PC-9 (cell line): Measurements from ENCODE around the gene ABHD17A.

Experiments
- EZH2 ChIP-seq: fragments of 200-600 bp; sonication (generic); IDR thresholded peaks from 2 replicates; pipeline ENCODE4 v1.8.0; 2017; ENCODE audit warnings: antibody characterized with exemption, low read depth
- TF ChIP-seq, protein P1 (sequence below): fragments of 200-600 bp; sonication (generic); conservative IDR thresholded peaks from 2 replicates; pipeline ENCODE4 v1.6.1; 2017; ENCODE audit warnings: mixed run types, antibody characterized with exemption, mild to moderate bottlenecking, moderate library complexity

DNA sequence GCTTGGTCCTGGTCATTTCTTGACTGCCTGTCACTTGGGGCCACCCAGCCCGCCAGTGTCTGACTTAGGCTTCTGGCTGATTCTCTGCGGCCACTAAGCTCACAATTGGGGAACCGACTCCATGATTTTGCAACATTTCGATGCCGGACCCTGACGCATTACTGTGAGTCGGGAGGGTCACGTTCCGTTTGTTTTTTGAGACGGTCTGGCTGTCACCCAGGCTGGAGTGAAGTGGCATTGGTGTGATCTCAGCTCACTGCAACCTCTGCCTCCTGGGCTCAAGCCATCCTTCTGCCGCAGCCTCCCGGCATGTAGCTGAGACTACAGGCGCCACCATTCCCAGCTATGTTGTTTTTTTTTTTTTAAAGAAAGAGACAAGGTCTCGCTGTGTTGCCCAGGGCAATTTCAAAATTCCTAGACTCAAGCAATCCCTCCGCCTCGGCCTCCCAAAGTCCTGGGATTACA, 16.7 kb upstream of the ABHD17A start:
- TF ChIP-seq, protein P1, sequence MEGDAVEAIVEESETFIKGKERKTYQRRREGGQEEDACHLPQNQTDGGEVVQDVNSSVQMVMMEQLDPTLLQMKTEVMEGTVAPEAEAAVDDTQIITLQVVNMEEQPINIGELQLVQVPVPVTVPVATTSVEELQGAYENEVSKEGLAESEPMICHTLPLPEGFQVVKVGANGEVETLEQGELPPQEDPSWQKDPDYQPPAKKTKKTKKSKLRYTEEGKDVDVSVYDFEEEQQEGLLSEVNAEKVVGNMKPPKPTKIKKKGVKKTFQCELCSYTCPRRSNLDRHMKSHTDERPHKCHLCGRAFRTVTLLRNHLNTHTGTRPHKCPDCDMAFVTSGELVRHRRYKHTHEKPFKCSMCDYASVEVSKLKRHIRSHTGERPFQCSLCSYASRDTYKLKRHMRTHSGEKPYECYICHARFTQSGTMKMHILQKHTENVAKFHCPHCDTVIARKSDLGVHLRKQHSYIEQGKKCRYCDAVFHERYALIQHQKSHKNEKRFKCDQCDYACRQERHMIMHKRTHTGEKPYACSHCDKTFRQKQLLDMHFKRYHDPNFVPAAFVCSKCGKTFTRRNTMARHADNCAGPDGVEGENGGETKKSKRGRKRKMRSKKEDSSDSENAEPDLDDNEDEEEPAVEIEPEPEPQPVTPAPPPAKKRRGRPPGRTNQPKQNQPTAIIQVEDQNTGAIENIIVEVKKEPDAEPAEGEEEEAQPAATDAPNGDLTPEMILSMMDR, result no peak
- TF ChIP-seq EZH2, result no peak
